ENCODE results near the gene RPP21.

Gene RPP21

DNA sequence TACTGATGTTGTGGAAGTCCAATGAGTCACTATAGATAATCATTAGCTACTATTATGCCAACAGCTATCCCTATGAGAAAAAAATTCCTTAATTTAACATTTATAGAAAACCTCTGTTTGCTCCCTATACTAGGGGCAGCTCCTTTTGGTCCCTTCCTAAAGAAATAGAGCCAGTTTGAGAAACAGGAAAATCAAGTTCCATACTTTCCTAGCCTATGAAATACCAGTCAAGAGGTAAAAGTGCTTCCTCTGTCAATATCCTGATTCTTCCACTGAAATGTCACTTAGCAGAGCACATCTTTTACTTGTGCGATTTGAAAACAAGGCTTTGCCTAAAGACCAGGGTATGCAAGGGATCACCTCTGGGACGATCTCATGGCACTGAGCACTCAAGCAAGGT, 32.7 kb upstream of the RPP21 start:
- no peak for DNase-seq (ENCODE audit: extremely low spot score)
- POLR2A ChIA-PET = interaction anchor here (4.3 kb wide), 1 partner anchor 14 kb away, joined by 20 read pairs; the partner anchor contains the start of gene TRIM39
- TF ChIP-seq ZNF384 (IDR thresholded peaks at IDR 0.05) (no peak), ELF4 (IDR thresholded peaks at IDR 0.05) (no peak), CTBP1 (IDR thresholded peaks at IDR 0.05; ENCODE audit: borderline replicate concordance) (no peak), FOXA1 (IDR thresholded peaks at IDR 0.05) (no peak), SP1 (IDR thresholded peaks at IDR 0.05) (no peak), FOXK2 (IDR thresholded peaks at IDR 0.05) (no peak), LEF1 (IDR thresholded peaks at IDR 0.05; ENCODE audit: borderline replicate concordance) (no peak), FOXM1 (IDR thresholded peaks at IDR 0.05; ENCODE audit: borderline replicate concordance) (no peak), HDGF (IDR thresholded peaks at IDR 0.05; ENCODE audit: borderline replicate concordance) (no peak)
- CTCF ChIA-PET = interaction anchor here (0.6 kb wide), 1 partner anchor 93 kb away, joined by 3 read pairs; no protein-coding TSS in a partner anchor

DNA sequence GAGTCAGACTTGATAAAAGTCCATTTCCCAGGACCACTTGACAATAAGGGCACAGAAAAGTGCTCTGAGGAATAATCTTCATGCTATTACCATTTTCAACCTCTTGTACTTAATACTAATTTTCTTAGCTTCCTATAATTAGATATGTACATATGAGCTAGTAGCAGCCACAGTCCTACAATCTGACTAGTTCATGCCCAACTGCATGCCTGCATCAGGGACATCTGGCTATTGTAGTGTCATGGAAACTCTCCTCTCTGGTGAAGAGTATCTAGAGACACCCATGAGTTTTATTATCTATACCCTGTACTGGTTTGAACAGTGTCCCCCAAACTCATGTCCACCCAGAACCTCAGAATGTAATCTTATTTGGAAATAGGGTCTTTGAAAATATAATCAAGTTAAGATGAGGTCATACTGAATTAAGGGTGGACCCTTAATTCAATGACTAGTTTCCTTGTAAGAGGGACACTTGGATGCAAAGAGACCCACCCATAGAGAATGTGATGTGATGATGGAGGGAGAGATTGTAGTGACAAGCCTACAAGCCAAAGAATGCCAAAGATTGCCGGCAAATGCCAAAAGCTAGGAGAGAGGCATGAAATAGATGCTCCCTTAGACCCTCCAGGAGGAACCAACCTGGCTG, 32.2 kb upstream of the RPP21 start:
- ChIA-PET POLR2A (interaction anchor here (4.3 kb wide), 1 partner anchor 13 kb away, joined by 20 read pairs; the partner anchor contains the start of gene TRIM39), CTCF (no interaction called here)
- TF ChIP-seq HDGF (IDR thresholded peaks at IDR 0.05; ENCODE audit: borderline replicate concordance) (no peak), CTBP1 (IDR thresholded peaks at IDR 0.05; ENCODE audit: borderline replicate concordance) (no peak), LEF1 (IDR thresholded peaks at IDR 0.05; ENCODE audit: borderline replicate concordance) (no peak), NFRKB (IDR thresholded peaks at IDR 0.05) (no peak), ELF4 (IDR thresholded peaks at IDR 0.05) (no peak), SP1 (IDR thresholded peaks at IDR 0.05) (no peak), FOXM1 (IDR thresholded peaks at IDR 0.05; ENCODE audit: borderline replicate concordance) (no peak), TARDBP (IDR thresholded peaks at IDR 0.05) (no peak), SUZ12 (IDR thresholded peaks at IDR 0.05) (no peak), FOXK2 (IDR thresholded peaks at IDR 0.05) (no peak), BHLHE40 (IDR thresholded peaks at IDR 0.05; ENCODE audit: borderline replicate concordance) (no peak), L3MBTL2 (conservative IDR thresholded peaks at IDR 0.05) (no peak), FOXA1 (IDR thresholded peaks at IDR 0.05) (no peak), ARNT (IDR thresholded peaks at IDR 0.05) (no peak), ZNF384 (IDR thresholded peaks at IDR 0.05) (no peak)
- TF ChIP-seq, protein P1, sequence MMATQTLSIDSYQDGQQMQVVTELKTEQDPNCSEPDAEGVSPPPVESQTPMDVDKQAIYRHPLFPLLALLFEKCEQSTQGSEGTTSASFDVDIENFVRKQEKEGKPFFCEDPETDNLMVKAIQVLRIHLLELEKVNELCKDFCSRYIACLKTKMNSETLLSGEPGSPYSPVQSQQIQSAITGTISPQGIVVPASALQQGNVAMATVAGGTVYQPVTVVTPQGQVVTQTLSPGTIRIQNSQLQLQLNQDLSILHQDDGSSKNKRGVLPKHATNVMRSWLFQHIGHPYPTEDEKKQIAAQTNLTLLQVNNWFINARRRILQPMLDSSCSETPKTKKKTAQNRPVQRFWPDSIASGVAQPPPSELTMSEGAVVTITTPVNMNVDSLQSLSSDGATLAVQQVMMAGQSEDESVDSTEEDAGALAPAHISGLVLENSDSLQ (IDR thresholded peaks at IDR 0.05) = no peak
- DNase-seq (ENCODE audit: extremely low spot score) = no peak

DNA sequence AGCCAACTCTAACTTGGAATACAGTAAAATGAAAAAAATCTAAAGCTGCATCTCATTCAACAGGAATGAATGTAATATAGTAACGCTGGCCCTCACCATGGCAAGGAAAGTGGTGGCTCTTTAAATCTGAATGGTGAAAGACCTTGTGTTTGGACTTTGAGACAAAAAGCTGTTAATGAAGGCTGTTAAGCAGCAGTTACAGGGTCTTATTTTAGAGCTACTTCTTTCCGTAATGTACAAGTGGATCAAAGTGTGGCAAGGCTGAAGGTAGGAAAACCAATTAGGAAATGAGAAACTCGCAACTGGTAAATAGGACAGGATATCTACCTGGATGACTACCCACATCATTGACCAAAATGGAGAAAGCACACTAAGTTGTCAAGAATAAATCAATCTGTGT, 29.8 kb upstream of the RPP21 start:
- CTCF ChIA-PET = interaction anchor here (0.6 to 0.7 kb wide), 3 partner anchors 7 to 88 kb away, joined by 3 to 6 read pairs (median 4); no protein-coding TSS in a partner anchor
- POLR2A ChIA-PET = interaction anchor here (4.3 kb wide), 1 partner anchor 11 kb away, joined by 20 read pairs; the partner anchor contains the start of gene TRIM39
- TF ChIP-seq CTBP1 (IDR thresholded peaks at IDR 0.05; ENCODE audit: borderline replicate concordance) (no peak), L3MBTL2 (conservative IDR thresholded peaks at IDR 0.05) (no peak), SUZ12 (IDR thresholded peaks at IDR 0.05) (no peak), HDGF (IDR thresholded peaks at IDR 0.05; ENCODE audit: borderline replicate concordance) (no peak), FOXA1 (IDR thresholded peaks at IDR 0.05) (no peak), TARDBP (IDR thresholded peaks at IDR 0.05) (no peak), SP1 (IDR thresholded peaks at IDR 0.05) (no peak), ARNT (IDR thresholded peaks at IDR 0.05) (no peak), FOXM1 (IDR thresholded peaks at IDR 0.05; ENCODE audit: borderline replicate concordance) (no peak), BHLHE40 (IDR thresholded peaks at IDR 0.05; ENCODE audit: borderline replicate concordance) (no peak)
- TF ChIP-seq, protein P1 (IDR thresholded peaks at IDR 0.05) = no peak
- DNase-seq (ENCODE audit: extremely low spot score) = no peak

DNA sequence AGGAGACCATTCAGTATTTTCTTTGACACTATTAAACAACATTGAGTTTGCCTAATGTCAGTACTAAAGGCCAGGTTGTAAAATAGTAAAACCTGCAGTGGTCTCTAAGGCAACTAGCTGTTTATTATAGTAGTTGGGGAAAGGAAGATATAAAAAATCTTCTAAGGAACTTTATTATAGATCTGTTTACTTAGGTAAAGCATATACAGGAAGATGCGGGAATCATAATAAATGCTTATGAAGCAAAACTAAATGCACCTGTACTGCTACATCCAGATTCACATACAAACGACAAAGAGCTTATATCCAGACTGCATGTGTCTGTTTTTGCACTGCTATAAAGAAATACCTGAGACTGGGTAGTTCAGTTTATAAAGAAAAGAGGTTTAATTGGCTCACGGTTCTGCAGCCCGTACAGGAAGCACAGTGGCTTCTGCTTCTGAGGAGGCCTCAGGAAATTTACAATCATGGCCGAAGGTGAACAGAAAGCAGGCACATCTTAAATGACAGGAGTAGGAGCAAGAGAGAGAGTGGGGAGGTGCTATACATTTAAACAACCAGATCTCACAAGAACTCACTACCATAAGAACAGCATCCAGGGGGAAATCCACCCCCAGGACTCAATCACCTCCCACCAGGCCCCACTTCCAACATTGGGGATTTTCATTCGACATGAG, 26.9 kb upstream of the RPP21 start:
- DNase-seq (ENCODE audit: extremely low spot score) = no peak
- ChIA-PET CTCF (no interaction called here), POLR2A (interaction anchor here (2.4 kb wide), 1 partner anchor 8 kb away, joined by 9 read pairs; the partner anchor contains the start of gene TRIM39)
- TF ChIP-seq HDGF (IDR thresholded peaks at IDR 0.05; ENCODE audit: borderline replicate concordance) = no peak

DNA sequence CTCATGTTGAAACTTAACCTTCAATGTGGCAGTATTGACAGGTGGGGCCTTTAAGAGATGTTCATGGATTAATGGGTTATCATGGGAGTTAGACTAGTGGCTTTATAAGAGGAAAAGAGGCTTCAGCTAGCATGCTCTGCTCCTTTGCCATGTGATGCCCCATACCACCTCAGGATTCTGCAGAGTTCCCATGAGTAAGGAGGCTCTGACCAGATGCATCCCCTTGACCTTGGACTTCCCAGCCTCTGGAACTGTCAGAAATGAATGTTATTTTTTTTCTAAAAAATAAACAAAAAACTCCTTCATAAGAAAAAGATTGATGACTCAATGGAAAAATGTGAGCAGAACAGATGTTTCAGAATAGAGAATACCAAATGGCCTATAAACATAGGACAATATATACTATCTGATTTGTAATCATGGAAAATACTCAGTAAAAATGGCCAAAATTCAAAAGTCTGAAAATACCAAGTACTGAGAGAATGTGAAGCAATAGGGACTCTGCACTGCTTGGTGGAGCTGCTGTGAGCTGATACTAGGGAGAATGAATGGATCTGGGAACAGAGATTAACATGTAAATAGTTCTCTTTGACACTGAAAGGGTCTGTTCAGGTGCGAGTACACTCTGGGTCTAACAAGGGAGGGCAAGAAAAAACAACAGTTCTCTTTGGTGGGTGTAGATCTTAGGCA, 25.7 kb upstream of the RPP21 start:
- TF ChIP-seq, protein P1 (IDR thresholded peaks at IDR 0.05) = no peak
- TF ChIP-seq ELF4 (IDR thresholded peaks at IDR 0.05) (no peak), BHLHE40 (IDR thresholded peaks at IDR 0.05; ENCODE audit: borderline replicate concordance) (no peak), SP1 (IDR thresholded peaks at IDR 0.05) (no peak), FOXA1 (IDR thresholded peaks at IDR 0.05) (no peak), SUZ12 (IDR thresholded peaks at IDR 0.05) (no peak), ZNF384 (IDR thresholded peaks at IDR 0.05) (no peak)
- POLR2A ChIA-PET = no interaction called here
- no peak for DNase-seq (ENCODE audit: extremely low spot score)
- CTCF ChIA-PET = interaction anchor here (0.6 kb wide), 1 partner anchor 14 kb away, joined by 4 read pairs; no protein-coding TSS in a partner anchor
